Activated CD4-positive, alpha-beta T cell treated with anti-CD3 and anti-CD28 coated beads for 48 hours (primary cell): ENCODE results near the gene C1orf146.
"Not testable (repeated sequence)": the region's sequence is repeated elsewhere in the genome, so short reads cannot be mapped to it uniquely, and the experiment has no call there.

ENCODE experiments used
- DNase-seq: peaks from one replicate; pipeline ENCODE4 v3.0.0-alpha.2; 2020

C1orf146 gene

GRCh38 chr1:92217721-92218120 is at the start of gene C1orf146:
TSS of gene C1orf146 (plus strand) at chr1:92217915. CDS start at chr1:92231421, 13,506 bp downstream.
- no peak for DNase-seq

- no peak for DNase-seq
Measured at GRCh38 chr1:92168657-92169056, 49.1 kb upstream of the C1orf146 start.

GRCh38 chr1:92169214-92170005 is 48.3 kb upstream of the C1orf146 start:
- DNase-seq = no peak

- no peak for DNase-seq
Measured at GRCh38 chr1:92184632-92185031, 33.1 kb upstream of the C1orf146 start.

- no peak for DNase-seq
Measured at GRCh38 chr1:92186081-92186480, 31.6 kb upstream of the C1orf146 start.

GRCh38 chr1:92188436-92189255 is 29.1 kb upstream of the C1orf146 start:
- DNase-seq = no peak

- DNase-seq = no peak
Measured at GRCh38 chr1:92191726-92192125, 26.0 kb upstream of the C1orf146 start.

- DNase-seq = no peak
Measured at GRCh38 chr1:92192246-92192645, 25.5 kb upstream of the C1orf146 start.

- no peak for DNase-seq
Measured at GRCh38 chr1:92194511-92194910, 23.2 kb upstream of the C1orf146 start.

GRCh38 chr1:92201973-92202372 is 15.7 kb upstream of the C1orf146 start:
- DNase-seq = no peak

- no peak for DNase-seq
Measured at GRCh38 chr1:92203105-92203504, 14.6 kb upstream of the C1orf146 start.

GRCh38 chr1:92210701-92211100 is 7.0 kb upstream of the C1orf146 start:
- DNase-seq = no peak

GRCh38 chr1:92211166-92211565 is 6.5 kb upstream of the C1orf146 start:
- no peak for DNase-seq

GRCh38 chr1:92218559-92218958 is 844 bp downstream of the C1orf146 start:
- DNase-seq = no peak

GRCh38 chr1:92219028-92219427 is 1.3 kb downstream of the C1orf146 start:
- DNase-seq = no peak

GRCh38 chr1:92228401-92228800 is 10.7 kb downstream of the C1orf146 start:
- no peak for DNase-seq

GRCh38 chr1:92230736-92231135 is 13.0 kb downstream of the C1orf146 start:
- DNase-seq = no peak

GRCh38 chr1:92240034-92240433 is 22.3 kb downstream of the C1orf146 start:
- DNase-seq = no peak

GRCh38 chr1:92244376-92244775 is 26.7 kb downstream of the C1orf146 start:
- no peak for DNase-seq

- not testable (repeated sequence) for DNase-seq
Measured at GRCh38 chr1:92254714-92255113, 37.0 kb downstream of the C1orf146 start.

- no peak for DNase-seq
Measured at GRCh38 chr1:92259350-92259749, 41.6 kb downstream of the C1orf146 start.

GRCh38 chr1:92262516-92262915 is 44.8 kb downstream of the C1orf146 start:
- no peak for DNase-seq

- no peak for DNase-seq
Measured at GRCh38 chr1:92273039-92273438, 55.3 kb downstream of the C1orf146 start.

- DNase-seq = no peak
Measured at GRCh38 chr1:92274939-92275338, 57.2 kb downstream of the C1orf146 start.
